Esophagus squamous epithelium (tissue), 5 donors: Measurements from ENCODE around the gene ELMO2. TPM values are rescaled to one million over a fixed set of nuclear protein-coding genes. Genes with fewer than 3 reads are reported as not detected.

Source experiments
- DNase-seq: peaks from one replicate; lab custom pipeline; 2025; lab: John Stamatoyannopoulos, UW
- H3K27ac ChIP-seq, 4 donors: fragments of 200-600 bp; sonication (generic); one replicate each; pipeline ENCODE4 v1.5.1; 2016 to 2019; ENCODE audit warnings: mild to moderate bottlenecking in 1 of 4
- H3K27me3 ChIP-seq, 4 donors: fragments of 200-600 bp; sonication (generic); 1 replicate in 3 of 4; 2 replicates in 1 of 4; pipeline versions ENCODE4 v1.5.1 to v1.6.0; 2017 to 2021; ENCODE audit warnings: antibody characterized with exemption in 1 of 4
- H3K36me3 ChIP-seq, 3 donors: fragments of 200-600 bp; sonication (generic); one replicate each; pipeline ENCODE4 v1.5.1; 2016 to 2019
- H3K4me1 ChIP-seq, 3 donors: fragments of 200-600 bp; sonication (generic); one replicate each; pipeline ENCODE4 v1.5.1; 2017 to 2019
- H3K4me3 ChIP-seq, 4 donors: fragments of 200-600 bp; sonication (generic); 1 replicate in 3 of 4; 2 replicates in 1 of 4; pipeline ENCODE4 v1.5.1; 2016 to 2019; ENCODE audit warnings: mild to moderate bottlenecking in 2 of 4, moderate library complexity in 1 of 4
- H3K9me3 ChIP-seq, 3 donors: fragments of 200-600 bp; sonication (generic); one replicate each; pipeline ENCODE4 v1.5.1; 2016 to 2019
- POLR2A ChIP-seq, 4 donors: fragments of 450-650 bp; IDR thresholded peaks; one replicate each; pipeline ENCODE4 v1.6.1; 2017; ENCODE audit warnings: antibody characterized with exemption in 4 of 4, mild to moderate bottlenecking in 4 of 4, moderate library complexity in 3 of 4
- WGBS, 2 donors: methylation state at CpG; one replicate each; pipeline ENCODE4 v1.1.5; 2018; 5-methylcytosine and 5-hydroxymethylcytosine counted together
- intact Hi-C: fragments of 100-400 bp; cut with DNase I; formaldehyde crosslinking; loops from one replicate; pipeline ENCODE4 v1.15.0; 2022
- total RNA-seq, 4 donors: library from RNA; depleted of rRNA; stranded (reverse); fragments of >200 nt; gene quantifications; one replicate each; pipeline ENCODE4 v1.1.0, GENCODE V29; 2016
- TF ChIP-seq, protein P1 (sequence below), 6 experiments: fragments of 450-650 bp in 4 of 6; fragments of 200-600 bp in 2 of 6; sonication (generic) in 2 of 6; IDR thresholded peaks; one replicate each; pipeline ENCODE4 v1.5.1; 2016 to 2019; ENCODE audit warnings: antibody characterized with exemption in 6 of 6, mild to moderate bottlenecking in 4 of 6, moderate library complexity in 4 of 6
- donor health status: DM: yes; HTN: yes; CAD: no.

ELMO2 gene
- total RNA-seq, 4 donors from 2014 or later: 27.5 to 38.0 (median 37.0) TPM

DNA sequence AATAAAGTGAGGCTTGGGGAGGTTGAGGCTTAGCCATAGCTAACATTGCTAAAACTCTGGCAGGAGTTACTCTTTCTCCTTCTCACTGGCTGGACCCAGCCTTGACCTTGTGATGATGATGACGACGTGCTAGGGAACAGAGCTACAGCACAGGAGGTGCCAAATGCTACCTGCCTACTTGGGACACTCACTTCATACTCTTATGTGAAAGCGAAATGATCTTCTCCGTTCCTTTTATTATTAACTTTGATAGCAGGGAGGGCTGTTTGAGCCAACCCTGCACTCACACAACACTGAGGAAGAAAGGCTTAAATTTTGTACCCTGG lies 1.2 kb upstream of the ELMO2 start:
- Histone ChIP-seq H3K27ac (peak overlapping the region in 2 of 4 donors; percentile 83 to 96), H3K9me3 (no peaks in the 10 kb centered on the region), H3K36me3 (no peaks in the 10 kb centered on the region), H3K27me3 (no peaks in the 10 kb centered on the region), H3K4me1 (peaks cover 7 to 57% (median 31%) of the 10 kb centered on the region in 3 donors), H3K4me3 (peak overlapping the region in 2 of 4 donors; percentile 88 to 91)
- no peak for TF ChIP-seq POLR2A (IDR thresholded peaks at IDR 0.05)
- TF ChIP-seq, protein P1, sequence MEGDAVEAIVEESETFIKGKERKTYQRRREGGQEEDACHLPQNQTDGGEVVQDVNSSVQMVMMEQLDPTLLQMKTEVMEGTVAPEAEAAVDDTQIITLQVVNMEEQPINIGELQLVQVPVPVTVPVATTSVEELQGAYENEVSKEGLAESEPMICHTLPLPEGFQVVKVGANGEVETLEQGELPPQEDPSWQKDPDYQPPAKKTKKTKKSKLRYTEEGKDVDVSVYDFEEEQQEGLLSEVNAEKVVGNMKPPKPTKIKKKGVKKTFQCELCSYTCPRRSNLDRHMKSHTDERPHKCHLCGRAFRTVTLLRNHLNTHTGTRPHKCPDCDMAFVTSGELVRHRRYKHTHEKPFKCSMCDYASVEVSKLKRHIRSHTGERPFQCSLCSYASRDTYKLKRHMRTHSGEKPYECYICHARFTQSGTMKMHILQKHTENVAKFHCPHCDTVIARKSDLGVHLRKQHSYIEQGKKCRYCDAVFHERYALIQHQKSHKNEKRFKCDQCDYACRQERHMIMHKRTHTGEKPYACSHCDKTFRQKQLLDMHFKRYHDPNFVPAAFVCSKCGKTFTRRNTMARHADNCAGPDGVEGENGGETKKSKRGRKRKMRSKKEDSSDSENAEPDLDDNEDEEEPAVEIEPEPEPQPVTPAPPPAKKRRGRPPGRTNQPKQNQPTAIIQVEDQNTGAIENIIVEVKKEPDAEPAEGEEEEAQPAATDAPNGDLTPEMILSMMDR (IDR thresholded peaks at IDR 0.05): no peak
- WGBS, 2 donors: 58 to 73% methylated on average over 4 of the region's 4 CpGs
- intact Hi-C loops: no loop called here
- no peak for DNase-seq

DNA sequence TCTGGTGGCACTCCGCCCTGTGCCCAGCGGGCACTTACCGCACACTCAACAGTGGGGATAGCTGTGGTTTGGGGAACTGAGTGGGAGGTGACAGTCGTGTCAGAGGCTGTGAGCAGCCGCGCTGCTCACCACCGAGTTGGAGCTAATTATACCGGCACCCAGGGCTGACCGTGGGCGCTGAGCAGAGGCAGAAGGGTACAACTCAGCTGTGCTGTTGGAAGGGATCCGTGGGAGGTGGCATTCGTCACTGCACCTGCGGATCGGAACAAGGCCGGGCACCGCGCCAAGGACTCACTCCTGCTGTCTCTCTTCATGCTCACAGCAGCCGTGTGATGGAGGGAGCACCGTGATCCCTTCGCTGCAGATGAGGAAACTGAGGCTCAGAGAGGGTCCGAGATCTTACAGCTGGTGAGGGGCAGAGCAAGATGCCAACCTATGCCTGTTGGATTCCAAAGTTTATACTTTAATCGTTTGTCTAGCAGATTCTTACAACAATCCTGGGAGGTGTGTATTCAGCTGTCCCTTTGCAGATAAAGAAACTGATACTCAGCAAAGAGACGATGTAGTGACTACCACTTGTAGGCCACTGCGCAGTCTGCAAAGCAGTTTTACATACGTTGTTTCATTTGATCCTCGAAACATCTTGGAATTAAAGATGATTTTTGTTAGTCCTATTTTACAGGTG lies 713 bp upstream of the ELMO2 start:
- peak overlapping the region; percentile 84 to 99 (median 90) for H3K4me3 ChIP-seq
- TF ChIP-seq POLR2A (IDR thresholded peaks at IDR 0.05): no peak
- TF ChIP-seq, protein P1 (IDR thresholded peaks at IDR 0.05): no peak
- H3K27ac ChIP-seq: peak overlapping the region; percentile 83 to 97 (median 96)
- no peak for DNase-seq
- no peaks in the 10 kb centered on the region for H3K9me3 ChIP-seq
- 11 to 15% methylated on average over 21 to 22 of the region's 26 CpGs for WGBS, 2 donors
- H3K4me1 ChIP-seq: peaks cover 7 to 62% (median 36%) of the 10 kb centered on the region in 3 donors
- H3K27me3 ChIP-seq: no peaks in the 10 kb centered on the region
- intact Hi-C loops: no loop called here
- H3K36me3 ChIP-seq: no peaks in the 10 kb centered on the region

DNA sequence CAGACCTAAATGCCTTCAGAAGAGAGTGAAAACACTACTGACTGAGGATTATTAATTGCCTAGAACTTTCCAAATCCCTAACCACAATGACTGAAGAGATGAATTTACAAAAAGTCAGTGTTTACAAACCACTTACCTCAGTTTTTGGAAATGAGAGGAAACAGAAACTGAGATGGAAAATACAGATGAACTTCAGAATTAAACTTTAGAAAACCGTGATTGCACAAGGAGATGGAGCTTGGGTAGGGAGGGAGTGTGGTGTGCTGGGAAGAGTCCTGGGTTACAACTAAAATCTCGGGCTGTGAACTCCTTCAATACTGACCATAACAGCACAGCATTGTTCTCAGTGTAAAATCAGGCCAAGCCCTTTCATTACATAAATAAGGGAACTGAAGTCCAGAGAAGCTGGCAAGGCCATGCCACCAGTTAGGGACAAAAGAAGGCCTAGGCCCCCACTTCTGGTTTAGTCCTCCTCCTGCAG lies 4.0 kb downstream of the ELMO2 start:
- intact Hi-C loops: no loop called here
- Histone ChIP-seq H3K4me3 (no peak overlapping the region), H3K27me3 (no peaks in the 10 kb centered on the region), H3K4me1 (peaks cover 34 to 92% (median 64%) of the 10 kb centered on the region in 3 donors), H3K9me3 (no peaks in the 10 kb centered on the region), H3K36me3 (peaks cover 0 to 12% (median 0%) of the 10 kb centered on the region in 3 donors), H3K27ac (peak overlapping the region; percentile 57 to 96 (median 80))
- WGBS, 2 donors: 31 to 46% methylated on average over 2 of the region's 2 CpGs
- TF ChIP-seq, protein P1 (IDR thresholded peaks at IDR 0.05): no peak
- no peak for TF ChIP-seq POLR2A (IDR thresholded peaks at IDR 0.05)
- no peak for DNase-seq

DNA sequence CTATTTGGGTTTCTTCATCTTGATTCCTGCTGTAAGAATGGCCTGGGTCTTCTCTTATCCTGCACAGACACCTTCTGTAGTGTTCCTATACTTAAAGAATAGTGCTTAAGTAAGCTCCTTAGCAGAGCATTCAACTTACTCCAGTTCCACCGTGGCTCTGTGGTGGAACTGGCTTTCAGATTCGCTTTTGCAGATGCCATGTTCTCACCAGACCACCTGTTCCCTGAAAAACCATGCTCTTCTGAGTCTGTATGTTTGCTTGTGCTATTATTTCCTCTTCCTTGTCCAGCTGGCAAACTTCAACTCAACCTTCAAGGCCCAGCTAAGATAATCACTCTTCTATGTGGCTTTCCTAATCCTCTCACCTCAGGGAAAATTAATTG lies 4.9 kb downstream of the ELMO2 start:
- no peak overlapping the region for H3K4me3 ChIP-seq
- H3K27ac ChIP-seq: peak overlapping the region; percentile 57 to 96 (median 80)
- 62 to 67% methylated on average over 2 of the region's 2 CpGs for WGBS, 2 donors
- no peaks in the 10 kb centered on the region for H3K27me3 ChIP-seq
- intact Hi-C loops: no loop called here
- peaks cover 0 to 21% (median 0%) of the 10 kb centered on the region in 3 donors for H3K36me3 ChIP-seq
- no peak for DNase-seq
- TF ChIP-seq, protein P1 (IDR thresholded peaks at IDR 0.05): no peak
- TF ChIP-seq POLR2A (IDR thresholded peaks at IDR 0.05): no peak
- H3K9me3 ChIP-seq: no peaks in the 10 kb centered on the region
- H3K4me1 ChIP-seq: peaks cover 27 to 93% (median 59%) of the 10 kb centered on the region in 3 donors

DNA sequence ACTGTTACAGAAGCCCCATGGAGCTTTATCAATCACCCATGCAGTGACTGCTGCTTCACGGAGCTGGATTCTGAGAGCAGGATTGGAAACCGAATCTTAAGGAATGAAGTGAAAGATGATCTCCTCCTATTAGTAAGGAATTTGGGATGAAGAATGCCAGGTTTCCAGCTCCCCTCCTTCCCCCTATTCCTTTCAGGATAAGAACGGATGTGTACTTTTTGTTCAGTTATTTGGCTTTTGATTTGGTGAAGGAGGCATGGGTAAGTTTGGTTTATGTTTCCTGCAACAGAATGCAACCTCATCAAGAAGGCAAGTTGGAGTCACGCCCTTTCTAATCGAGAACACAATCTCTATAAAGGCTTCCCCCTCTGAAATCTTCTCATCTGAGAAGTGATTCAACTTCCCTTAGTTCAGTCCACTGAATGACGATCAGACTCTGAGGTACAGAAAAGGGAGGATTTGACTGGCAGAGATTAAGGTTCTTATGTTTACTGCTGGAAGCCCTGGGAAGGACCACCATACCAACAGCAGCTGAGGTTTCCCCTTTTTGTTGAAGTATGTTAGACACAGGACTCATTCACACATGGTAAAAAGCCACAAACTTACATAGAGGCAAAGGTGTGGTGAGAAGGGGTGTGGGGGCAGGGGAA lies 5.5 kb downstream of the ELMO2 start:
- Histone ChIP-seq H3K4me1 (peaks cover 27 to 97% (median 59%) of the 10 kb centered on the region in 3 donors), H3K27me3 (no peaks in the 10 kb centered on the region), H3K9me3 (no peaks in the 10 kb centered on the region), H3K4me3 (peak overlapping the region in 1 of 4 donors; percentile 1), H3K36me3 (peaks cover 0 to 26% (median 0%) of the 10 kb centered on the region in 3 donors), H3K27ac (peak overlapping the region; percentile 57 to 96 (median 80))
- intact Hi-C loops: no loop called here
- no peak for TF ChIP-seq POLR2A (IDR thresholded peaks at IDR 0.05)
- TF ChIP-seq, protein P1 (IDR thresholded peaks at IDR 0.05): no peak
- 18 to 28% methylated on average over 6 of the region's 6 CpGs for WGBS, 2 donors
- DNase-seq: no peak
